ENCODE results near the gene ADIPOR2.

The ADIPOR2 gene

GRCh38 chr12:1758376-1758775 lies 67.5 kb downstream of the ADIPOR2 start:
- no peak for TF ChIP-seq CTCF (IDR thresholded peaks at IDR 0.05; ENCODE audit: borderline replicate concordance, insufficient read depth, low read depth, low read length)
- H3K4me3 ChIP-seq (ENCODE audit: low read depth, low read length), result no peak overlapping the region

GRCh38 chr12:1758887-1759286 lies 68.0 kb downstream of the ADIPOR2 start:
- H3K4me3 ChIP-seq (ENCODE audit: low read depth, low read length), result no peak overlapping the region
- TF ChIP-seq CTCF (IDR thresholded peaks at IDR 0.05; ENCODE audit: borderline replicate concordance, insufficient read depth, low read depth, low read length), result no peak

GRCh38 chr12:1760566-1761382 lies 69.9 kb downstream of the ADIPOR2 start:
- no peak for TF ChIP-seq CTCF (IDR thresholded peaks at IDR 0.05; ENCODE audit: borderline replicate concordance, insufficient read depth, low read depth, low read length)

GRCh38 chr12:1761857-1762256 lies 71.0 kb downstream of the ADIPOR2 start:
- H3K4me3 ChIP-seq (ENCODE audit: low read depth, low read length), result no peak overlapping the region
- TF ChIP-seq CTCF (IDR thresholded peaks at IDR 0.05; ENCODE audit: borderline replicate concordance, insufficient read depth, low read depth, low read length), result no peak

More at GRCh38 chr12:1760566-1761382, 69.9 kb downstream of the ADIPOR2 start:
- no peak overlapping the region for H3K4me3 ChIP-seq (ENCODE audit: low read depth, low read length)

- no peak overlapping the region for H3K4me3 ChIP-seq (ENCODE audit: low read depth, low read length)
- no peak for TF ChIP-seq CTCF (IDR thresholded peaks at IDR 0.05; ENCODE audit: borderline replicate concordance, insufficient read depth, low read depth, low read length)
These were observed 72.3 kb downstream of the ADIPOR2 start for GRCh38 chr12:1763153-1763552.

GRCh38 chr12:1766110-1766509 lies 75.2 kb downstream of the ADIPOR2 start:
- TF ChIP-seq CTCF (IDR thresholded peaks at IDR 0.05; ENCODE audit: borderline replicate concordance, insufficient read depth, low read depth, low read length), result no peak
- no peak overlapping the region for H3K4me3 ChIP-seq (ENCODE audit: low read depth, low read length)
